ENCODE results near the gene BAIAP2.
A peak's percentile ranks its signal among the peaks of the same experiment; 100 is the strongest.
"Not testable (repeated sequence)": the region's sequence is repeated elsewhere in the genome, so short reads cannot be mapped to it uniquely, and the experiment has no call there.

BAIAP2 gene

DNA sequence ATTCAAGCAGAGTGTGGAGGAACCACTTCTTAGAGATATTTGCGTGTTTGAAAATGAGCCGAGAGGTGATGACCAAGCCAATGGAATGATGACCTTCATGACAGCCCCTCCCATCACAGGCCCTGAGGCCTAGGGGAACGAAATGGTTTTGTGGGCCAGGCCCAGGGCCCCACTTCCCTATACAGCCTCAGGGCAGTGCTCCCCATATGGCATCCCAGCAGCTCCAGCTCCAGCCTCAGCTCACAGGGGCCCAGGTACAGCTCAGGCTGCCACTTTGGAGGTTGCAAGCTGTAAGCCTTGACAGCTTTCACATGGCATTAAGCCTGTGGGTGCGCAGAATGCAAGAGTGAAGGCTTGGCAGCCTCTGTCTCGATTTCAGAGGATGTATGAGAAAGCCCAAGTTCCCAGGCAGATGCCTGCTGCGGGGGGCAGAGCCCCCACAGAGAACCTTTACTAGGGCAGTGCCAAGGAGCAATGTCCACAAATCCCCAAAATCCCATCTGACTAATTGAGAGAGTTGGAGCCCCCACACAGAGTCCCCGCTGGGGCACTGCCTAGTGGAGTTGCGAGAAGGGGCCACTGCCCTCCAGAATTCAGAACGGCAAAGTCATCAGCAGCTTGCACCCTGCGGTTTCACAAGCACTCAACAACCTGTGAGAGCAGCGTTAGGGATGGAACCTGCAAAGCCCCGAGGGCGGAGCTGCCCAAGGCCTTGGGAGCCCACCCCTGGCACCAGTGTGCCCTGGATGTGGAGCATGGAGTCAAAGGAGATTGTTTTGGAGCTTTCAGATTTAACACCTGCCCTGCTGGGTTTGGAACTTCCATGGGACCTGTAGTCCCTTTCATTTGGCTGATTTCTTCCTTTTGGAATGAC, 22.1 kb upstream of the BAIAP2 start:
- TF ChIP-seq, protein P1, sequence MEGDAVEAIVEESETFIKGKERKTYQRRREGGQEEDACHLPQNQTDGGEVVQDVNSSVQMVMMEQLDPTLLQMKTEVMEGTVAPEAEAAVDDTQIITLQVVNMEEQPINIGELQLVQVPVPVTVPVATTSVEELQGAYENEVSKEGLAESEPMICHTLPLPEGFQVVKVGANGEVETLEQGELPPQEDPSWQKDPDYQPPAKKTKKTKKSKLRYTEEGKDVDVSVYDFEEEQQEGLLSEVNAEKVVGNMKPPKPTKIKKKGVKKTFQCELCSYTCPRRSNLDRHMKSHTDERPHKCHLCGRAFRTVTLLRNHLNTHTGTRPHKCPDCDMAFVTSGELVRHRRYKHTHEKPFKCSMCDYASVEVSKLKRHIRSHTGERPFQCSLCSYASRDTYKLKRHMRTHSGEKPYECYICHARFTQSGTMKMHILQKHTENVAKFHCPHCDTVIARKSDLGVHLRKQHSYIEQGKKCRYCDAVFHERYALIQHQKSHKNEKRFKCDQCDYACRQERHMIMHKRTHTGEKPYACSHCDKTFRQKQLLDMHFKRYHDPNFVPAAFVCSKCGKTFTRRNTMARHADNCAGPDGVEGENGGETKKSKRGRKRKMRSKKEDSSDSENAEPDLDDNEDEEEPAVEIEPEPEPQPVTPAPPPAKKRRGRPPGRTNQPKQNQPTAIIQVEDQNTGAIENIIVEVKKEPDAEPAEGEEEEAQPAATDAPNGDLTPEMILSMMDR (IDR thresholded peaks at IDR 0.05; ENCODE audit: low read depth, low read length, missing control alignments), result no peak
- Histone ChIP-seq H3K36me3 (replicated peaks) (no peaks in the 10 kb centered on the region), H3K4me3 (ENCODE audit: low read depth, low read length) (no peak overlapping the region), H3K27ac (no peak overlapping the region), H3K27me3 (replicated peaks) (no peaks in the 10 kb centered on the region)
- no peak for DNase-seq
- in situ Hi-C loops (cut with HindIII; ENCODE audit: low pct_ligation_motif_present, low sequenced_read_pairs), result loop anchor here (25.0 kb wide), 1 partner anchor 99 kb away; no protein-coding TSS in a partner anchor

DNA sequence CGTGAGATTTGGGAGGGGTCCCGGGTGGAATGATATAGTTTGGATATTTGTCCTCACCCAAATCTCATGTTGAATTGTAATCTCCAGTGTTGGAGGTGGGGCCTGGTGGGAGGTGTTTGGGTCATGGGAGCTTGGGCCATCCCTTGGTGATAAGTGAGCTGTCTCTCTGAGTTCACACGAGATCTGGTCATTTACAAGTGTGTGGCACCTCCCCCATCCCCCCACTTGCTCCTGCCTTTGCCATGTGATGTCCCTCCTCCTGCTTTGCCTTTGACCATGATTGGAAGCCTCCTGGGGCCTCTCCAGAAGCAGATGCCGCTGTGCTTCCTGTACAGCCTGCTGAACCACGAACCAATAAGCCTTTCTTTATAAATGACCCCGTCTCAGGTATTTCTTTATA, 21.3 kb upstream of the BAIAP2 start:
- in situ Hi-C loops (cut with HindIII; ENCODE audit: low pct_ligation_motif_present, low sequenced_read_pairs), result loop anchor here (25.0 kb wide), 1 partner anchor 99 kb away; no protein-coding TSS in a partner anchor
- Histone ChIP-seq H3K4me3 (ENCODE audit: low read depth, low read length) (no peak overlapping the region), H3K27me3 (replicated peaks) (no peaks in the 10 kb centered on the region), H3K36me3 (replicated peaks) (no peaks in the 10 kb centered on the region), H3K27ac (no peak overlapping the region)
- TF ChIP-seq, protein P1 (IDR thresholded peaks at IDR 0.05; ENCODE audit: low read depth, low read length, missing control alignments), result no peak
- DNase-seq, result no peak

DNA sequence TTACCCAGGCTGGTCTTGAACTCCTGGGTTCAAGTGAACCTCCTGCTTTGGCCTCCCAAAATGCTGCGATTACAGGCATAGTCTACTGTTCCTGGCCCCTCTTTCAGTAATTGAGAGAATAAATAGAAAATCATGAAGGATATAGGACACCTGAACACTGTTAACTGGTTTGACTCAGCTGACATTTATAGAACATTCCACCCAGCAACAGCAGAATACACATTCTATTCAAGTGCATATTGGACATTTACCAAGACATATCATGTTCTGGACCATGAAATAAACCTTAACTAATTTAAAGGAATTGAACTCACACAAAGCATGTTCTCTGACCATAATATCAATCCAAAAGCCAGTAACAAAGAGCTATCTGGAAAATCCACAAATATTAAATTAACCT, 19.8 kb upstream of the BAIAP2 start:
- no peak overlapping the region for H3K4me3 ChIP-seq (ENCODE audit: low read depth, low read length)

DNA sequence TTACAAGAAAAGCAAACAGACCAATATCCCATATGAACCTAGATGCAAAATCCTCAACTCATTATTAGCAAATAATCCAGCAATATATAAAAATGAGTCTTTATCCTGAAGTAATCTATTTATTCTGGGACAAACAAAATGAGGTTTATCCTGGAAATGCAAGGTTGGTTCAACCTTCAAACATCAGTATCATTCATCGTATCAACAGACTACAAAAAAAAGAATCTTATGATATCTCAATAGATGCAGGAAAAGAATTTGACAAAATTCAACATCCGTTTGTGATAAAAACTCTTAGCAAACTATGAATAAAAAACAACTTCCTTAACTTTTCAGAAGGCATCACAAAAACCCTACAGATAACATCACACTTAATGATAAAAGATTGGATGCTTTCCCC, 18.4 kb upstream of the BAIAP2 start:
- TF ChIP-seq, protein P1 (IDR thresholded peaks at IDR 0.05; ENCODE audit: low read depth, low read length, missing control alignments), result no peak
- Histone ChIP-seq H3K27ac (no peak overlapping the region), H3K36me3 (replicated peaks) (no peaks in the 10 kb centered on the region), H3K4me3 (ENCODE audit: low read depth, low read length) (no peak overlapping the region), H3K27me3 (replicated peaks) (no peaks in the 10 kb centered on the region)
- in situ Hi-C loops (cut with HindIII; ENCODE audit: low pct_ligation_motif_present, low sequenced_read_pairs), result loop anchor here (25.0 kb wide), 1 partner anchor 96 kb away; no protein-coding TSS in a partner anchor
- DNase-seq, result no peak

More for the DNA sequence above, 19.8 kb upstream of the BAIAP2 start:
- in situ Hi-C loops (cut with HindIII; ENCODE audit: low pct_ligation_motif_present, low sequenced_read_pairs), result loop anchor here (25.0 kb wide), 1 partner anchor 97 kb away; no protein-coding TSS in a partner anchor
- Histone ChIP-seq H3K36me3 (replicated peaks) (no peaks in the 10 kb centered on the region), H3K27me3 (replicated peaks) (no peaks in the 10 kb centered on the region), H3K27ac (no peak overlapping the region)
- no peak for DNase-seq
- TF ChIP-seq, protein P1 (IDR thresholded peaks at IDR 0.05; ENCODE audit: low read depth, low read length, missing control alignments), result no peak

DNA sequence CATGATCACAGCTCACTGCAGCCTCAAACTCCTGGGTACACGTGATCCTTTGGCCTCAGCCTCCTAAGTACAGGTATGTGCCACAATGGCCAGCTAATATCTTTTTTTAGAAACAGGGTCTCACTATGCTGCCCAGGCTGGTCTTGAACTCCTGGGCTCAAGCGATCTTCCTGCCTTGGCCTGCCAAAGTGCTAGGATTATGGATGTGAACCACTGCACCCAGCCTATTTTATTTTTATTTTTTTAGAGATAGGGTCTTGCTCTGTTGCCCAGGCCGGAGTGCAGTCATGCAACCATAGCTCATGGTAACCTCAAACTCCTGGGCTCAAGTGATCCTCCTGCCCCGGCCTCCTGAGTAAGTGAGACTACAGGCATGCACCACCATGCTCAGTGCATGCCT, 17.6 kb upstream of the BAIAP2 start:
- in situ Hi-C loops (cut with HindIII; ENCODE audit: low pct_ligation_motif_present, low sequenced_read_pairs), result loop anchor here (25.0 kb wide), 1 partner anchor 95 kb away; no protein-coding TSS in a partner anchor
- not testable (repeated sequence) for DNase-seq; H3K36me3 ChIP-seq (replicated peaks); H3K4me3 ChIP-seq (ENCODE audit: low read depth, low read length); H3K27ac ChIP-seq; H3K27me3 ChIP-seq (replicated peaks)

DNA sequence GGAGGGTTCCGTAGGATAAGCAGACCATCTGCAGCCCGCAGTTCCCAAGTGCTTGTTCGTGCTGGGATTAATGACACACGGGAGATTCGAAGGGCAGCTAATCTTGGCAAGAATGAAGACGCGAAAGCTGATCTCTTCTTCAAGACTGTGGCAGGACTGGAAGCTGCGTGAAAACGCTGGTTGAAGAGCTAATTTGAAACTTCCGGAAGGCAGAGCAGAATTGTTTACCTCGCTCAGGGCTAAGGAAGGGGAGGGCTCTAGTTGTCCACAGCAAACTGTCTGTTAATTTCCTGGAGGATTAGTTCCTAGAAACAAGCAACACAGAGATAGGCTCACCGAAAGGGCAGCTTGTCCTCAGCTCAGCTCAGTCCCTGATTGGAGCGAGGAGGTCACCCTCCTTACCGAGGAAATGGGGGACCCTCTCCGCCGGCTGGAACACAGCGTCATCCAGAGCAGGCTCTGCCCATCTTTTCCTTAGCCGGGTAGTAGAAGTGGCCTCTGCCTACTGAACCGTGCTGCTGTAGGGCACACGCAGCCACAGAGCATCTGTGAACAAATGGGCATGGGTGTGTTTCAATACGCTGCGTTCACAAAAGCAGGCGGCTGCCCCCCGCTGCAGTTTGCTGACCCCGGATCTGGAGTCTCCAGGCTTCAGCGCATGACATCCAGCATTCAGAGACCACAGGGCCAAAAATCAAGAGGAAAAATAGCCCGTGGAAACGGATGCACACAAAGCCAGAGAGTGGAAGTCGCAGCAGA, 16.7 kb upstream of the BAIAP2 start:
- Histone ChIP-seq H3K4me3 (ENCODE audit: low read depth, low read length) (peak overlapping the region; percentile 45), H3K36me3 (replicated peaks) (no peaks in the 10 kb centered on the region), H3K27me3 (replicated peaks) (no peaks in the 10 kb centered on the region), H3K27ac (peak overlapping the region; percentile 10)
- DNase-seq, result no peak
- in situ Hi-C loops (cut with HindIII; ENCODE audit: low pct_ligation_motif_present, low sequenced_read_pairs), result loop anchor here (25.0 kb wide), 1 partner anchor 94 kb away; no protein-coding TSS in a partner anchor
- TF ChIP-seq, protein P1 (IDR thresholded peaks at IDR 0.05; ENCODE audit: low read depth, low read length, missing control alignments), result no peak

Data from brain microvascular endothelial cell (primary cell).